ENCODE data around the gene PIP5K1C.
A peak's percentile ranks its signal among the peaks of the same experiment; 100 is the strongest.

PIP5K1C gene

GRCh38 chr19:3608079-3608641 lies 92.1 kb downstream of the PIP5K1C start:
- DNase-seq = no peak

GRCh38 chr19:3607303-3608078 lies 92.8 kb downstream of the PIP5K1C start:
- no peak for DNase-seq

- peak; percentile 34 for DNase-seq
Measured at GRCh38 chr19:3606690-3607289, 93.5 kb downstream of the PIP5K1C start, which contains the start of gene TBXA2R. Gene TBXA2R (minus strand): TSS chr19:3606875. CDS start chr19:3600634, 6,241 bp downstream.

- peak; percentile 81 for DNase-seq
Measured at GRCh38 chr19:3606174-3606689, 94.0 kb downstream of the PIP5K1C start.

- DNase-seq = no peak
Measured at GRCh38 chr19:3605770-3606169, 94.5 kb downstream of the PIP5K1C start.

- no peak for DNase-seq
Measured at GRCh38 chr19:3605361-3605760, 94.9 kb downstream of the PIP5K1C start.

- DNase-seq = no peak
Measured at GRCh38 chr19:3604987-3605343, 95.3 kb downstream of the PIP5K1C start.

GRCh38 chr19:3604227-3604986 lies 95.9 kb downstream of the PIP5K1C start:
- no peak for DNase-seq

- no peak for DNase-seq
Measured at GRCh38 chr19:3603121-3603811, 97.0 kb downstream of the PIP5K1C start.

- DNase-seq = no peak
Measured at GRCh38 chr19:3601021-3601420, 99.2 kb downstream of the PIP5K1C start.

- DNase-seq = no peak
Measured at GRCh38 chr19:3599776-3600187, 100.5 kb downstream of the PIP5K1C start.

GRCh38 chr19:3595521-3596061 lies 104.7 kb downstream of the PIP5K1C start:
- no peak for DNase-seq

GRCh38 chr19:3593156-3593555 lies 107.1 kb downstream of the PIP5K1C start:
- DNase-seq = no peak

- DNase-seq = no peak
Measured at GRCh38 chr19:3591876-3592613, 108.2 kb downstream of the PIP5K1C start.

- DNase-seq = no peak
Measured at GRCh38 chr19:3590991-3591659, 109.1 kb downstream of the PIP5K1C start.

GRCh38 chr19:3589949-3590348 lies 110.3 kb downstream of the PIP5K1C start:
- DNase-seq = no peak

GRCh38 chr19:3589439-3589838 lies 110.8 kb downstream of the PIP5K1C start:
- no peak for DNase-seq

GRCh38 chr19:3586707-3587346 lies 113.4 kb downstream of the PIP5K1C start:
- DNase-seq = no peak

GRCh38 chr19:3586127-3586626 lies 114.1 kb downstream of the PIP5K1C start:
- peak; percentile 6 for DNase-seq

All from NCI-H146 (cell line).